Bronchial epithelial cell (primary cell): ENCODE results near the gene LBHD2. TPM values are rescaled to one million over a fixed set of nuclear protein-coding genes. Genes with fewer than 3 reads are reported as not detected.

ENCODE experiments used
- DNase-seq: peaks from one replicate; pipeline ENCODE4 v3.0.0-alpha.2; 2010; ENCODE audit warnings: low read depth
- FAIRE-seq: peaks from 2 replicates; lab custom pipeline; 2011; peaks lifted over from hg19 to GRCh38; lab: Jason Lieb, UNC
- H3K27me3 ChIP-seq: 2 replicates; pipeline ENCODE4 v1.5.1; 2011; ENCODE audit warnings: low read length; ENCODE audit not compliant: control insufficient read depth, insufficient read depth
- H3K36me3 ChIP-seq: 2 replicates; pipeline ENCODE4 v1.5.1; 2011; ENCODE audit warnings: low read length; ENCODE audit not compliant: control insufficient read depth, insufficient read depth
- H3K4me3 ChIP-seq: 2 replicates; pipeline ENCODE4 v1.5.1; 2011; ENCODE audit warnings: mild to moderate bottlenecking, low read depth, low read length, control low read depth
- CTCF ChIP-seq: IDR thresholded peaks from 2 replicates; pipeline ENCODE4 v1.5.1; 2011; ENCODE audit warnings: mild to moderate bottlenecking, moderate library complexity, low read length, control low read depth, inconsistent platforms; ENCODE audit not compliant: insufficient read depth, severe bottlenecking
- total RNA-seq: library from RNA; depleted of rRNA; stranded (reverse); fragments of >200 nt; gene quantifications from 2 replicates; pipeline ENCODE4 v1.2.1, GENCODE V29; 2014

LBHD2 gene
- total RNA-seq, 1 donor from 2014 or later: not detected

GRCh38 chr14:103129301-103130016 lies 45.4 kb downstream of the LBHD2 start:
- no peak overlapping the region for H3K4me3 ChIP-seq
- no peak for TF ChIP-seq CTCF
- H3K27me3 ChIP-seq: peaks cover 5% of the 10 kb centered on the region
- no peak for DNase-seq
- no peaks in the 10 kb centered on the region for H3K36me3 ChIP-seq
- FAIRE-seq: no peak

- TF ChIP-seq CTCF: no peak
- H3K27me3 ChIP-seq: peaks cover 2% of the 10 kb centered on the region
- H3K36me3 ChIP-seq: no peaks in the 10 kb centered on the region
- FAIRE-seq: no peak
- H3K4me3 ChIP-seq: no peak overlapping the region
- no peak for DNase-seq
Observed at GRCh38 chr14:103130017-103130764, 46.2 kb downstream of the LBHD2 start.

GRCh38 chr14:103130965-103131364 lies 47.0 kb downstream of the LBHD2 start:
- H3K27me3 ChIP-seq: peaks cover 2% of the 10 kb centered on the region
- peak; percentile 94 for FAIRE-seq
- H3K4me3 ChIP-seq: no peak overlapping the region
- DNase-seq: peak; percentile 56
- no peak for TF ChIP-seq CTCF
- H3K36me3 ChIP-seq: no peaks in the 10 kb centered on the region

- FAIRE-seq (no peak), DNase-seq (no peak)
- no peak for TF ChIP-seq CTCF
- no peak overlapping the region for H3K4me3 ChIP-seq
- no peaks in the 10 kb centered on the region for H3K27me3 ChIP-seq
- no peaks in the 10 kb centered on the region for H3K36me3 ChIP-seq
Observed at GRCh38 chr14:103131580-103131979, 47.6 kb downstream of the LBHD2 start.

- Histone ChIP-seq H3K36me3 (no peaks in the 10 kb centered on the region), H3K4me3 (no peak overlapping the region), H3K27me3 (no peaks in the 10 kb centered on the region)
- no peak for TF ChIP-seq CTCF
- FAIRE-seq: peak; percentile 99
- DNase-seq: no peak
Observed at GRCh38 chr14:103132381-103133209, 48.6 kb downstream of the LBHD2 start.
